ENCODE data around the gene RNASE9. TPM values are rescaled to one million over a fixed set of nuclear protein-coding genes. Genes with fewer than 3 reads are reported as not detected.
"Not testable (repeated sequence)": the region's sequence is repeated elsewhere in the genome, so short reads cannot be mapped to it uniquely, and the experiment has no call there.

The RNASE9 gene
- total RNA-seq, 2 experiments from 2014 or later = not detected

DNA sequence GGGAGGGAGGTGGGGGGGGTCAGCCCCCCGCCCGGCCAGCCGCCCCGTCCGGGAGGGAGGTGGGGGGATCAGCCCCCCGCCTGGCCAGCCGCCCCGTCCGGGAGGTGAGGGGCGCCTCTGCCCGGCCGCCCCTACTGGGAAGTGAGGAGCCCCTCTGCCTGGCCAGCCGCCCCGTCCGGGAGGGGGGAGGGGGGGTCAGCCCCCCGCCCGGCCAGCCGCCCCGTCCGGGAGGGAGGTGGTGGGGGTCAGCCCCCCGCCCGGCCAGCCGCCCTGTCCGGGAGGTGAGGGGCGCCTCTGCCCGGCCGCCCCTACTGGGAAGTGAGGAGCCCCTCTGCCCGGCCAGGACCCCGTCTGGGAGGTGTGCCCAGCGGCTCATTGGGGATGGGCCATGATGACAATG lies 54.1 kb downstream of the RNASE9 start:
- H3K27me3 Mint-ChIP-seq (ENCODE audit: low read depth); H3K9me3 Mint-ChIP-seq; intact Hi-C loops (cut with micrococcal nuclease); H3K36me3 Mint-ChIP-seq (ENCODE audit: low read depth); DNase-seq; H3K4me1 Mint-ChIP-seq (ENCODE audit: low read depth); H3K4me3 Mint-ChIP-seq; CTCF ChIA-PET; H3K27ac Mint-ChIP-seq: not testable (repeated sequence)

DNA sequence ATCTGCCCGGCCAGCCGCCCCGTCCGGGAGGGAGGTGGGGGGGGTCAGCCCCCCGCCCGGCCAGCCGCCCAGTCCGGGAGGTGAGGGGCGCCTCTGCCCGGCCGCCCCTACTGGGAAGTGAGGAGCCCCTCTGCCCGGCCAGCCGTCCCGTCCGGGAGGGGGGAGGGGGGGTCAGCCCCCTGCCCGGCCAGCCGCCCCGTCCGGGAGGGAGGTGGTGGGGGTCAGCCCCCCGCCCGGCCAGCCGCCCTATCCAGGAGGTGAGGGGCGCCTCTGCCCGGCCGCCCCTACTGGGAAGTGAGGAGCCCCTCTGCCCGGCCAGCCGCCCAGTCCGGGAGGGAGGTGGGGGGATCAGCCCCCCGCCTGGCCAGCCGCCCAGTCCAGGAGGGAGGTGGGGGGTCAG lies 54.6 kb downstream of the RNASE9 start:
- H3K27ac Mint-ChIP-seq; H3K4me1 Mint-ChIP-seq (ENCODE audit: low read depth); H3K4me3 Mint-ChIP-seq; H3K36me3 Mint-ChIP-seq (ENCODE audit: low read depth); H3K27me3 Mint-ChIP-seq (ENCODE audit: low read depth); CTCF ChIA-PET; intact Hi-C loops (cut with micrococcal nuclease); H3K9me3 Mint-ChIP-seq; DNase-seq: not testable (repeated sequence)

Other genes with a start within 250 kb of the RNASE9 start
- 10 to 100 TPM; 93.4 to 98.6 TPM for gene CCNB1IP1, start 227.8 kb downstream of the RNASE9 start, total RNA-seq
- 10 to 100 TPM; 62.5 to 63.5 TPM for gene PARP2, start 217.4 kb downstream of the RNASE9 start, total RNA-seq
- gene TEP1, start 147.5 kb downstream of the RNASE9 start, total RNA-seq = 10 to 100 TPM; 34.3 to 37.0 TPM
- under 1 TPM; 0.07 to 0.10 TPM for gene KLHL33, start 124.9 kb downstream of the RNASE9 start, total RNA-seq
- gene OSGEP, start 106.2 kb downstream of the RNASE9 start, total RNA-seq = 10 to 100 TPM; 35.7 to 36.8 TPM
- gene APEX1, start 105.8 kb downstream of the RNASE9 start, total RNA-seq = 100 to 1,000 TPM; 187 to 190 TPM
- 10 to 100 TPM; 31.6 to 32.3 TPM for gene PIP4P1, start 99.6 kb downstream of the RNASE9 start, total RNA-seq
- 100 to 1,000 TPM; 187 to 191 TPM for gene PNP, start 91.6 kb downstream of the RNASE9 start, total RNA-seq
- under 1 TPM; 0.48 to 0.52 TPM for gene RNASE10, start 55.5 kb downstream of the RNASE9 start, total RNA-seq
- gene RNASE11, start 27.0 kb upstream of the RNASE9 start, total RNA-seq = not detected
- not detected for gene RNASE12, start 30.3 kb upstream of the RNASE9 start, total RNA-seq
- not detected for gene OR6S1, start 80.6 kb upstream of the RNASE9 start, total RNA-seq
- under 1 TPM in 1 of 2 experiments, not detected in 1; 0.19 TPM for gene RNASE4, start 123.5 kb upstream of the RNASE9 start, total RNA-seq
- under 1 TPM; 0.27 to 0.38 TPM for gene ANG, start 127.7 kb upstream of the RNASE9 start, total RNA-seq
- not detected for gene EDDM3A, start 184.8 kb upstream of the RNASE9 start, total RNA-seq
- not detected for gene EDDM3B, start 207.4 kb upstream of the RNASE9 start, total RNA-seq
- gene RNASE6, start 220.2 kb upstream of the RNASE9 start, total RNA-seq = under 1 TPM; 0.45 to 0.57 TPM
- not detected for gene RNASE1, start 241.8 kb upstream of the RNASE9 start, total RNA-seq

All from activated naive CD4-positive, alpha-beta T cell treated with anti-CD3 and anti-CD28 coated beads for 36 hours (primary cell).